GM06990 (cell line): ENCODE data around the gene C1QTNF9B.
"Not testable (repeated sequence)": the region's sequence is repeated elsewhere in the genome, so short reads cannot be mapped to it uniquely, and the experiment has no call there.

Experiments
- DNase-seq: peaks from one replicate; pipeline ENCODE4 v3.0.0-alpha.2; 2011; ENCODE audit not compliant: insufficient read length; ENCODE audit errors: extremely low read depth
- H3K27me3 ChIP-seq: replicated peaks from 2 replicates; pipeline ENCODE4 v1.6.0; 2011; ENCODE audit warnings: low read length; ENCODE audit not compliant: control insufficient read depth, insufficient read depth
- H3K36me3 ChIP-seq: 2 replicates; pipeline ENCODE4 v1.5.1; 2011; ENCODE audit warnings: low read length; ENCODE audit not compliant: control insufficient read depth, insufficient read depth
- H3K4me3 ChIP-seq: replicated peaks from 2 replicates; pipeline ENCODE4 v1.5.1; 2011; ENCODE audit warnings: low read depth, mild to moderate bottlenecking, control low read depth, low read length
- CTCF ChIP-seq: IDR thresholded peaks from 2 replicates; pipeline ENCODE4 v1.5.1; 2011; ENCODE audit warnings: low read length, control low read depth, mild to moderate bottlenecking, inconsistent platforms; ENCODE audit not compliant: insufficient read depth, poor library complexity, severe bottlenecking

C1QTNF9B gene

GRCh38 chr13:23902975-23903905 lies 5.9 kb upstream of the C1QTNF9B start:
- Histone ChIP-seq H3K27me3 (no peaks in the 10 kb centered on the region), H3K36me3 (no peaks in the 10 kb centered on the region), H3K4me3 (no peak overlapping the region)
- no peak for TF ChIP-seq CTCF
- DNase-seq, result no peak

GRCh38 chr13:23901365-23901764 lies 4.1 kb upstream of the C1QTNF9B start:
- no peaks in the 10 kb centered on the region for H3K36me3 ChIP-seq

GRCh38 chr13:23899555-23899954 lies 2.3 kb upstream of the C1QTNF9B start:
- Histone ChIP-seq H3K27me3 (no peaks in the 10 kb centered on the region), H3K36me3 (no peaks in the 10 kb centered on the region), H3K4me3 (no peak overlapping the region)
- no peak for DNase-seq
- peak; percentile 65 for TF ChIP-seq CTCF

More at GRCh38 chr13:23901365-23901764, 4.1 kb upstream of the C1QTNF9B start:
- DNase-seq, result no peak
- H3K27me3 ChIP-seq, result no peaks in the 10 kb centered on the region
- H3K4me3 ChIP-seq, result no peak overlapping the region
- TF ChIP-seq CTCF, result no peak

GRCh38 chr13:23898101-23898500 lies 799 bp upstream of the C1QTNF9B start:
- Histone ChIP-seq H3K36me3 (no peaks in the 10 kb centered on the region), H3K4me3 (no peak overlapping the region), H3K27me3 (no peaks in the 10 kb centered on the region)
- no peak for DNase-seq
- no peak for TF ChIP-seq CTCF

GRCh38 chr13:23894746-23895145 lies 2.6 kb downstream of the C1QTNF9B start:
- not testable (repeated sequence) for H3K27me3 ChIP-seq, H3K4me3 ChIP-seq, DNase-seq, H3K36me3 ChIP-seq

GRCh38 chr13:23893791-23894190 lies 3.5 kb downstream of the C1QTNF9B start:
- H3K27me3 ChIP-seq, H3K4me3 ChIP-seq: not testable (repeated sequence)

More at GRCh38 chr13:23893791-23894190, 3.5 kb downstream of the C1QTNF9B start:
- not testable (repeated sequence) for DNase-seq, H3K36me3 ChIP-seq
